ENCODE measurements around the gene RASGRP1.
A peak's percentile ranks its signal among the peaks of the same experiment; 100 is the strongest.

Gene RASGRP1

DNA sequence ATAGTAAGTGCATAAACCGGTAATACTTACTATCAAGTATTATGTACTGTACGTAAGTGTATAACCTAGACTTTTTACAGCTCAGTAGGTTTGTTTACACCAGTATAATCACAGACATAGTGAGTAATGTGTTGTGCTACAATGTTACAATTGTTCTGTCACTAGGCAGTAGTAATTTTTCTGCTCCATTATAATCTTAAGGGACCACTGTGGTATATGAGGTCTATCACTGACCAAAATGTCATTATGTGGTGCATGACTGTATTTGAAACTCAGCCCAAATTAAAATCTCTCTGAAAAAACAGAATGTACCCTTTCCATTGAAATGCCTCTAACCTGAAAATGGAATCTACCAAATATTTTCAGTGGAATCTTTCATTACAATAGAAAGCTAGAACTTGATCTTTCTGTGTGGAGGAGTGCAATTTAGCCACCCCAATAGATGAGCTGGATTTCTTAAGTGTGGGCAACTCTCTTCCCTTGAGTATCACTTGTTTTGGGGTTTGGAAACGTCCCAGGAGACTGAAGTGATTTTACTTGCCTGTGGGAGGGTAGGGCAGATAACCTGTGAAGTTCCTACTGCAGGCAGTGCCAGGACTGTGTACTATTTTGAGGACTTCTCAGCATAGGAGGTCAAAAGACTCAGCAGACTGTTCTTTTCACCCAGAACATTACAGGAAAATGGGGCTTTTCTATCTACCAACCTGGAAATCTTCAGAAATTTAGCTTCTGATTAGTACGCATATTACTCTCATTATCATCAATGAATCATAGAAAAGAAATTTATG is 59.7 kb downstream of the RASGRP1 start:
- no peak for DNase-seq (ENCODE audit: low spot score)

DNA sequence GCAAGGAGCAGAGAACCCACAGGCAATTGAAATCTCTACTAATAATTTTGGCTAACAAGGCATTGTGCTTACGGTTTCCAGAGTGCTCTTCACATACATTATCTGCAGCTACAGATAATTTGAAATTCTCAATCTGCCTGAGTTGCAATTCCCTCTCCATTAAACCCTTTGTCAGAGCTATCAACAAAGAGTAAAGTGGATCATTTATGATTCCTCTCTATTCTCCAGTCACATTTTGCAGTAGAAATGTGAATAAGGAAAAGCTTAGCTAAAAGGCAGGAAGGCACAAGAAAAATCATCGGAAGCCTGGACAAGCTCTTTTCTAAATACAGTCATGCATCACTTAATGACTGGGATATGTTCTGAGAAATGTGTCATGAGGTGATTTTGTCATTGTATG is 61.1 kb downstream of the RASGRP1 start:
- DNase-seq (ENCODE audit: low spot score): no peak

DNA sequence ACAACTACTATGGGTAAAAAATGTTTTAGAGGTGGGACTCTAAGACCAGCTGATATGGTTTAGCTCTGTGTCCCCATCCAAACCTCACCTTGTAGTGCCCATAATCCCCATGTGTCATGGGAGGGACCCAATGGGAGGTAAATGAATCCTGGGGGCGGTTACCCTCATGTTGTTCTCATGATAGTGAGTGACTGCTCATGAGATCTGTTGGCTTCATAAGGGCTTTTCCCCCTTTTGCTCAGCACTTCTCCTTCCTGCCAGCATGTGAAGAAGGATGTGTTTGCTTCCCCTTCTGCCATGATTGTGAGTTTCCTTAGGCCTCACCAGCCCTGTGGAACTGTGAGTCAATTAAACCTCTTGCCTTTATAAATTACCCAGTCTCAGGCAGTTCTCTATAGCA is 65.0 kb downstream of the RASGRP1 start:
- DNase-seq (ENCODE audit: low spot score): no peak

DNA sequence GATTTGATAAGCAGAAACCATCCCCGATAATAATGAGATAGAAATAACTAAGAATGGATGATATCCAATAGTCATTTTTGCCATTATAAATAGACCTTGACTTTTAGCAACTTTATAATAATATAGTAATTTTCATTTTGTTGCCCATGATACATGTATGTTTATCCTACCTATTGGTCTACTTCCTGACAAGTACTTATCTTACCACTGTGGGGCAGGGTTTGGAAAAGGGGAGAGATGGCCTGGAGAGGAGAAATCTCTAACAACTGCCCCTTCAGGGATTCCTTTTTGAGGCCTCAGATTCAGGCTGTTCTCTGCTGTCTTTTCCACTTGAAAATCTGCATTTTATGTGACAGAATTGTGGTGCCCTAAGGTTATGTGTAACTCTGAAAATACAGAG is 68.5 kb downstream of the RASGRP1 start:
- no peak for DNase-seq (ENCODE audit: low spot score)

GRCh38 chr15:38490242-38490922 is 74.2 kb downstream of the RASGRP1 start:
- no peak for DNase-seq (ENCODE audit: low spot score)

DNA sequence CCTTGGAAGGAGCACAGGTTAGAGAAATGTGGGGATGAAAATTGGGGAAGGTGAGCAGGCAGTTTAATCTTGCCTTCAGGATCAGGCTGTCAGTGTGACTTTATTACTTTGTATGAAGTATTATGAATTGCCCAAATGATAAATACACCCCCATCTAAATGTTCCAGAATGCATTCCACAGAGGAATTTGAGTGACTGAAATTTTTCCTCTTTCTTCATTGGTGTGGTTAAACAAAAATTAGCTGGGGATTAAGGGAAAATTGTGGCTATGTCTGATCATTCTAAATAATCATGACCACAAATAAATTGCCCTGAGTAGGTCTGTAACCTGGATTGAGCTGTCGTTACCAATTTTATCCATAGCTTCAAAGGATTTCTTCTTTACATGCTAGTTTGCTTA is 77.2 kb downstream of the RASGRP1 start:
- DNase-seq (ENCODE audit: low spot score): no peak

- no peak for DNase-seq (ENCODE audit: low spot score)
Measured at GRCh38 chr15:38486936-38487335, 77.7 kb downstream of the RASGRP1 start.

GRCh38 chr15:38482572-38482971 is 82.0 kb downstream of the RASGRP1 start:
- DNase-seq (ENCODE audit: low spot score): no peak

GRCh38 chr15:38481761-38482160 is 82.9 kb downstream of the RASGRP1 start:
- no peak for DNase-seq (ENCODE audit: low spot score)

- no peak for DNase-seq (ENCODE audit: low spot score)
Measured at GRCh38 chr15:38481113-38481512, 83.5 kb downstream of the RASGRP1 start.

DNA sequence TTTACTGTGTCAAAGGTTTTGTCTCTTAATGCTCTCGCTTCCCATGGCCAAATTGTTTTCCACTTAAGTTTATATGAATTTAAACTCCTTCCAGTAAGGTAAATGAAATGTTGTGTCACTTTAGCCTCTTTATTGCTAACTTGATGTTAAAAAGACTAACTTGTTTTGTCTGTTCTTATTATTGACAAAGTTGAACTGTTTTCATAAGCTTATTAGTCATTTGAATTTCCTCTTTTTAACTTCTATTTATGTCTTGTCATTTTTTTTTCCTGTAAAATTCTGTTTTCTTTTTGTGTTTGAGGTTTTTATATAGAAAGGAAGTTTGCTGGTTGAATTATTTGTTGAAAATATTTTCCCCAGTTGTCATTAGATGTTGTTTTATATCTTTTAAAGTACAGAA is 84.9 kb downstream of the RASGRP1 start:
- DNase-seq (ENCODE audit: low spot score): no peak

DNA sequence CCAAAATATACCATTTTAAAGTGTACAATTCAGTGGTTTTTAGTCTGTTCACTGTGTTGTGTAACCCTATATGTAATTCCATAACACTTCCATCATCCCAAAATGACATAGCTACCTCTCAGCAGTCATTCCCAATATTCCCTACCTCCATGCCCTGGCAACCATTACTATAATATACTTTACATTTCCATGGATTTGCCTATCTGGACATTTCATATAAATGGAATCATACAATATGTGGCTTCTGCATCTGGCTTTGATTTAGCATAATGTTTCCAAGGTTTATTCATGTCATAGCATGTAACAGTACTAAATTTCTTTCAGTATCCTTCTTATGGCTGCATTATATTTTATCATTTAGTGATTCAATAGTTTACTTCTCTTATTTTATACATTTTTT is 85.3 kb downstream of the RASGRP1 start:
- no peak for DNase-seq (ENCODE audit: low spot score)

- DNase-seq (ENCODE audit: low spot score): no peak
Measured at GRCh38 chr15:38477637-38478036, 87.0 kb downstream of the RASGRP1 start.

DNA sequence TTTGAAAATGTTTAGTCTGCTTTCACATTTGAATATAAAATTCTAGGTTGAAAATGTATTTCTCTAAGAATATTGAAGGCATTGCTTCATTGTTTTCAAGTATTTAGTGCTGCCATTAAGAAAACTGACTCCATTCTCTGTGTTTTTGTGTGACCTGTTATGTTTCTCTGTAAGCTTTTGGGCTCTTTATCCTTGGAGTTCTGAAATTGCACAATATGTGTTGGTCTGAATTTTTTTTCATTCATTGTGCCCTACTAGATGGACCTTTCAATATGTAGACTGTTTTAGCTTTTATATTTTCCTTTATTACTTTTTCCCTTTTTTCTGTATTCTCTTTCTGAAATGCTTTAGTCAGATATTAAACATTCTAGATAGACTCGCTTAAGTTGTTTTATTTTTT is 88.5 kb downstream of the RASGRP1 start:
- no peak for DNase-seq (ENCODE audit: low spot score)

DNA sequence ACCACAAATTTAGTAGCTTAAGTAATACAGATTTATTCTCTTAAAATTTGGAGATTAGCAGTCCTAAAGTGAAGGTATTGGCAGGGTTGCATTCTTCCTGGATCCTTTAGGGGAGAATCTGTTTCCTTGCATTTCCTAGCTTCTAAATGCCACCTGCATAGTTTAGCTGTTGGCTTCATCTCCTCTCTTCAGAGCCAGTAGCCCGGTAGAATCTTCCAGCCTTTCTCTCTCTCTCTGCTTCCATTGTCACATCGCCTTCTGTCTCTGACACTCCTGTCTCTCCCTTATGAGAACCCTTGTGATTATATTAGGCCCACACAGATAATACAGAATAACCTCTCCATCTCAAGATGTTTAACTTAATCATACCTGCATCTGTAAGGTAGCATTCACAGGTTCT is 89.3 kb downstream of the RASGRP1 start:
- DNase-seq (ENCODE audit: low spot score): peak; percentile 79

DNA sequence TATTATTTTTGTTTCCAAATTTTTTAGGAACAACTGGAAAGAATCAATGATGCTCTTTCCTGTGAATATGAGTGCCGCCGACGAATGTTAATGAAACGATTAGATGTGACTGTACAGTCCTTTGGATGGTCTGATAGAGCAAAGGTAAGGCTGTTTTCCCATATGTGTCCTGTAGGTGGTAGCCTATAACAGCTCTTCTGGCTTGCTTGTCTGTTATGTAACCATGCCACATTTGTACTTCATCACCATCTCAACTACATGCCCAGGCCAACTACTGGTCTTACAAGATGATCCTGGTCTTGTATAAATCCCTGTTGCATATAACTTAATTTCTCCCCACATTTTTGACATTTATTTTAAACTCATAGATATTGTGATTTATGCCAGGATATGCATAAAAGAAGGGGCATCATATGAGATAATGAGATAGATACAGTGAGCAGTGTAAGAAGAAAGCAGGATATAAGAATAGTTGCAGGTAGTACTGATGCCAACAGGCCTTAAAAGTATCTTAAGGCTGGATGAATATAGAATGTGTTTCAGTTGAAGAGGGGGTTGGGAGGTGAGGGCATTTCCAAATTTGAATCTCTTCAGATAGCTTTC is 90.4 kb downstream of the RASGRP1 start:
- DNase-seq (ENCODE audit: low spot score): peak; percentile 94

GRCh38 chr15:38471974-38472373 is 92.6 kb downstream of the RASGRP1 start:
- DNase-seq (ENCODE audit: low spot score): no peak

GRCh38 chr15:38470816-38471215 is 93.8 kb downstream of the RASGRP1 start:
- no peak for DNase-seq (ENCODE audit: low spot score)

DNA sequence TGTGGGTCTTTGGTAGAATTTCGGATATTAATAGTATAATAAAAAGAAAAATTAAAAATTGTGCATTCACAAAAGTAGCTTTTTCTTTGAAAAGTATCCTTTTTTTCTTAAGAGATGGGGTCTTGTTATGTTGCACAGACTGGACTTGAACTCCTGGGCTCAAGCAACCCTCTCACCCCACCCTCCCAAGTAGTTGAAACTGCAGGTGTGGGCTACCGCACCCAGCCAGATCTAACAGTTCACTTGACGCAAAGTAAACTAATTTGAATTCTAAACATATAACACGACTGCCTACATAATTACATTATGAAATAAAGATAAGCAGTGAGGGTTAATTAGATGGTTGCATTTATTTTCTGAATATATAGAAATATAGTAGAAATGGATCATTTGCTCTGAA is 99.9 kb downstream of the RASGRP1 start:
- no peak for DNase-seq (ENCODE audit: low spot score)

GRCh38 chr15:38463893-38464292 is 100.7 kb downstream of the RASGRP1 start:
- no peak for DNase-seq (ENCODE audit: low spot score)

DNA sequence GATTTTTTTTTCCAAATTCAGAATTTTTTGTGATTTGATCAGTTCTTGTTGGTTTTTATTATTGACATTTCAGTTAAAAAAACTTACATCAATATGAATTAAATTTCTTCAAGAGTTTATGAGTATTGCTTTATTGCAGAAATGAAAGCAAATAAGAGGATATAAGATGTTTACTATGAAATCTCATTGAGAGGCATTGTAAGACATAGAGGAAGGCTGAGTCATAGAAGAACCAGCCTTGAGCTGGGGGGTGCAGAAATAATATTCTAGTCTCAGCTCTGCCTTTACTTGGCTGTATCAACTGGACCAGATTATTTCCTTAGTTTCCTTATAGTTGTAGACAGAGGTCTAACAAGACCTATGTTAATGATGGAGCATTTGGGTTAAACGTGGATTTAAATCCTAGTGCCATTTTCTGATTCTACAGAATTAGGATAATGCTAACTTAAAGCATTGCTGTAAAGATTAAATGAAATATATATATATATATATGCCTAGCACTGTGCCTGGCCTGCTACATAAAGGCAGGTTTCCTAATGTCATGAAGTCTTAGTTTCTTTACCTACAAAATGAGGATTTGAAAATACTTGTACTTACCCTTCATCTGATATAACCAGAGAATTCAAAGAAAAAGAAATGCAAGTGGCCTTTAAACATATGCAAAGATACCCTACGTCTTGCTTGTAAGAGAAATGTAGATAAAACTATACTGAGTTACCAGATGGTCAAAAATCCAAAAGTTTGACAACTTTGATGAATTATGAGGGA is 103.4 kb downstream of the RASGRP1 start:
- DNase-seq (ENCODE audit: low spot score): no peak

- DNase-seq (ENCODE audit: low spot score): no peak
Measured at GRCh38 chr15:38460543-38460942, 104.1 kb downstream of the RASGRP1 start.

- DNase-seq (ENCODE audit: low spot score): no peak
Measured at GRCh38 chr15:38459480-38459879, 105.1 kb downstream of the RASGRP1 start.

Data from cerebellar cortex (tissue), 1 donor.